Liver (tissue), 9 donors: Measurements from ENCODE around the gene ELOVL4. TPM values are rescaled to one million over a fixed set of nuclear protein-coding genes. Genes with fewer than 3 reads are reported as not detected.

Source experiments
- DNase-seq: peaks from one replicate; pipeline ENCODE4 v3.0.0-alpha.2; 2017; ENCODE audit warnings: low spot score
- H3K27ac ChIP-seq, 2 donors: one replicate each; pipeline ENCODE4 v1.7.0; 2013; ENCODE audit warnings: inconsistent platforms in 2 of 2, low read length in 2 of 2, control low read depth in 1 of 2, low read depth in 1 of 2, mild to moderate bottlenecking in 1 of 2
- H3K27me3 ChIP-seq, 4 donors: one replicate each; pipeline versions ENCODE4 v1.6.1 to v1.7.0; 2013; ENCODE audit warnings: low read length in 3 of 4, inconsistent platforms in 1 of 4, mild to moderate bottlenecking in 1 of 4, moderate library complexity in 1 of 4; ENCODE audit not compliant: control insufficient read depth in 4 of 4, insufficient read depth in 4 of 4
- H3K36me3 ChIP-seq, 4 donors: one replicate each; pipeline versions ENCODE4 v1.6.1 to v1.7.0; 2013; ENCODE audit warnings: low read length in 3 of 4, mild to moderate bottlenecking in 3 of 4, low read depth in 1 of 4, moderate library complexity in 1 of 4; ENCODE audit not compliant: control insufficient read depth in 4 of 4, insufficient read depth in 3 of 4
- H3K4me1 ChIP-seq, 4 donors: one replicate each; pipeline versions ENCODE4 v1.6.1 to v1.7.0; 2013; ENCODE audit warnings: low read length in 3 of 4, mild to moderate bottlenecking in 3 of 4, moderate library complexity in 1 of 4; ENCODE audit not compliant: control insufficient read depth in 4 of 4, insufficient read depth in 4 of 4
- H3K4me3 ChIP-seq, 3 donors: one replicate each; pipeline versions ENCODE4 v1.6.1 to v1.7.0; 2013; ENCODE audit warnings: low read length in 3 of 3, control low read depth in 1 of 3, low read depth in 1 of 3, mild to moderate bottlenecking in 1 of 3
- H3K9ac ChIP-seq, 2 donors: one replicate each; pipeline ENCODE4 v1.7.0; 2013; ENCODE audit warnings: low read length in 2 of 2, mild to moderate bottlenecking in 2 of 2, moderate library complexity in 2 of 2, control low read depth in 1 of 2, low read depth in 1 of 2
- H3K9me3 ChIP-seq, 4 donors: one replicate each; pipeline versions ENCODE4 v1.6.1 to v1.7.0; 2013; ENCODE audit warnings: low read length in 3 of 4; ENCODE audit not compliant: control insufficient read depth in 4 of 4
- EGR1 ChIP-seq, 2 donors: IDR thresholded peaks; 2 replicates each; pipeline ENCODE4 v1.6.1; 2016 to 2018; ENCODE audit warnings: antibody characterized with exemption in 2 of 2, low read depth in 2 of 2
- FOXA1 ChIP-seq: IDR thresholded peaks from 2 replicates; pipeline ENCODE4 v1.6.1; 2016; ENCODE audit warnings: antibody characterized with exemption
- FOXA2 ChIP-seq: IDR thresholded peaks from 2 replicates; pipeline ENCODE4 v1.6.1; 2016; ENCODE audit warnings: antibody characterized with exemption
- GABPA ChIP-seq, 2 donors: IDR thresholded peaks in 1 of 2; conservative IDR thresholded peaks in 1 of 2; 2 replicates each; pipeline ENCODE4 v1.6.1; 2016; ENCODE audit warnings: antibody characterized with exemption in 2 of 2, mild to moderate bottlenecking in 1 of 2, moderate library complexity in 1 of 2
- HNF4A ChIP-seq, 2 donors: conservative IDR thresholded peaks; 2 replicates each; pipeline ENCODE4 v1.6.1; 2016; ENCODE audit warnings: antibody characterized with exemption in 2 of 2, mild to moderate bottlenecking in 2 of 2
- HNF4G ChIP-seq: IDR thresholded peaks from 2 replicates; pipeline ENCODE4 v1.6.1; 2016; ENCODE audit warnings: antibody characterized with exemption
- JUND ChIP-seq, 2 donors: IDR thresholded peaks; 2 replicates each; pipeline ENCODE4 v1.6.1; 2016; ENCODE audit warnings: antibody characterized with exemption in 2 of 2
- NR2F2 ChIP-seq: IDR thresholded peaks from 2 replicates; pipeline ENCODE4 v1.6.1; 2016; ENCODE audit warnings: antibody characterized with exemption
- RAD21 ChIP-seq, 2 donors: IDR thresholded peaks; 2 replicates each; pipeline ENCODE4 v1.6.1; 2016; ENCODE audit warnings: antibody characterized with exemption in 2 of 2, mild to moderate bottlenecking in 2 of 2
- RXRA ChIP-seq, 2 donors: IDR thresholded peaks; 2 replicates each; pipeline ENCODE4 v1.6.1; 2017 to 2018; ENCODE audit warnings: antibody characterized with exemption in 2 of 2, mild to moderate bottlenecking in 1 of 2
- SP1 ChIP-seq: IDR thresholded peaks from 2 replicates; pipeline ENCODE4 v1.6.1; 2018; ENCODE audit warnings: antibody characterized with exemption, mild to moderate bottlenecking
- TAF1 ChIP-seq: conservative IDR thresholded peaks from 2 replicates; pipeline ENCODE4 v1.6.1; 2016; ENCODE audit warnings: antibody characterized with exemption, mild to moderate bottlenecking
- YY1 ChIP-seq: IDR thresholded peaks from 2 replicates; pipeline ENCODE4 v1.6.1; 2016; ENCODE audit warnings: antibody characterized with exemption, mild to moderate bottlenecking
- WGBS: extraction: QIAGEN DNeasy Blood & Tissue Kit; methylation state at CpG from one replicate; pipeline ENCODE4 v1.1.7; 2013; 5-methylcytosine and 5-hydroxymethylcytosine counted together
- polyA plus RNA-seq, 2 donors: library from polyadenylated mRNA; stranded (reverse) in 1 of 2; unstranded in 1 of 2; fragments of 200-250 nt in 1 of 2; fragments of >200 nt in 1 of 2; fragmentation: Nextera tagmentation in 1 of 2; extraction: Ambion mirVana in 1 of 2; gene quantifications; one replicate each; pipeline versions ENCODE4 v1.2.1 to v1.2.3, GENCODE V29; 2013 to 2015
- total RNA-seq, 2 donors: library from RNA; depleted of rRNA; stranded (reverse); fragments of >200 nt; gene quantifications; one replicate each; pipeline ENCODE4 v1.2.3, GENCODE V29; 2014
- TF ChIP-seq, protein P1 (sequence below): IDR thresholded peaks from 2 replicates; pipeline ENCODE4 v1.6.1; 2016; ENCODE audit warnings: antibody characterized with exemption
- TF ChIP-seq, protein P2 (sequence below): IDR thresholded peaks from 2 replicates; pipeline ENCODE4 v1.6.1; 2016; ENCODE audit warnings: antibody characterized with exemption
- TF ChIP-seq, protein P3 (sequence below): fragments of 150-350 bp; IDR thresholded peaks from 2 replicates; pipeline ENCODE4 v1.5.1; 2017; ENCODE audit warnings: improper control_type of control experiment, low read depth, low read length; ENCODE audit not compliant: missing input control
- TF ChIP-seq, protein P4 (sequence below): IDR thresholded peaks from 2 replicates; pipeline ENCODE4 v1.6.1; 2016; ENCODE audit warnings: antibody characterized with exemption, mild to moderate bottlenecking
- TF ChIP-seq, protein P5 (sequence below): IDR thresholded peaks from 2 replicates; pipeline ENCODE4 v1.6.1; 2016; ENCODE audit warnings: antibody characterized with exemption
- donor health status: healthy.
- donor health status: healthy.
- donor health status: healthy.
- donor health status: healthy.
- donor health status: healthy.

Gene ELOVL4
- total and polyA plus RNA-seq, 4 donors = 0.07 to 2.1 (median 0.09) TPM; not detected in 1

DNA sequence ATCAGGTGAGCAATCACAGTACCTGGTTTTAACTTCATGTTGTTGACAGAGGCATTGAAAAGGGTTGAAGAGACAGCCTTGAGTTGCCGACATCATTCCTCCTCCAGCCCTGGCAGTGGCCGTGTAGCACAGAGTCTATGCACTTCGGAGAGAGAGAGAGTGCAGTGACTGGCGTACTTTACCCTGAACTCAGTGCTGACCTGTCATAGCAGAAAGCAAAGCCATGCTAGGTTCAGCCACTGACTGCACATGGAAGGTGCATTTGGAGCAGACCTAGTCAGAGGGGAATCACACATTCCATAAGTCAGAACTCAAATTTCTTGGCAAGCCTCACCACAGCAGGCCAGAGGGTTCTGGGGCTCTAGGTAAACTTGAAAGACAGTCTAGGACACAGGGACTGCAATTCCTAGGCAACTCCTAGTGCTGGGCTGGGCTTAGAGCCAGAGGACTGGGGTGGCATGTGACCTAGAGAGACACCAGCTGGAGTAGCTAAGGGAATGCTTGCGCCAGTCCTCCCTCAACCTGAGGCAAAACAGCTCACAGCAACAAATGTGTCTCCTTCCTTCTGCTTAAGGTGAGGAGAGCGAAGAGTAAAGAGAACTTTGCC lies 69.1 kb downstream of the ELOVL4 start (continued):
- TF ChIP-seq, protein P1, sequence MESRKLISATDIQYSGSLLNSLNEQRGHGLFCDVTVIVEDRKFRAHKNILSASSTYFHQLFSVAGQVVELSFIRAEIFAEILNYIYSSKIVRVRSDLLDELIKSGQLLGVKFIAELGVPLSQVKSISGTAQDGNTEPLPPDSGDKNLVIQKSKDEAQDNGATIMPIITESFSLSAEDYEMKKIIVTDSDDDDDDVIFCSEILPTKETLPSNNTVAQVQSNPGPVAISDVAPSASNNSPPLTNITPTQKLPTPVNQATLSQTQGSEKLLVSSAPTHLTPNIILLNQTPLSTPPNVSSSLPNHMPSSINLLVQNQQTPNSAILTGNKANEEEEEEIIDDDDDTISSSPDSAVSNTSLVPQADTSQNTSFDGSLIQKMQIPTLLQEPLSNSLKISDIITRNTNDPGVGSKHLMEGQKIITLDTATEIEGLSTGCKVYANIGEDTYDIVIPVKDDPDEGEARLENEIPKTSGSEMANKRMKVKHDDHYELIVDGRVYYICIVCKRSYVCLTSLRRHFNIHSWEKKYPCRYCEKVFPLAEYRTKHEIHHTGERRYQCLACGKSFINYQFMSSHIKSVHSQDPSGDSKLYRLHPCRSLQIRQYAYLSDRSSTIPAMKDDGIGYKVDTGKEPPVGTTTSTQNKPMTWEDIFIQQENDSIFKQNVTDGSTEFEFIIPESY = no peak
- TF ChIP-seq NR2F2 = no peak

DNA sequence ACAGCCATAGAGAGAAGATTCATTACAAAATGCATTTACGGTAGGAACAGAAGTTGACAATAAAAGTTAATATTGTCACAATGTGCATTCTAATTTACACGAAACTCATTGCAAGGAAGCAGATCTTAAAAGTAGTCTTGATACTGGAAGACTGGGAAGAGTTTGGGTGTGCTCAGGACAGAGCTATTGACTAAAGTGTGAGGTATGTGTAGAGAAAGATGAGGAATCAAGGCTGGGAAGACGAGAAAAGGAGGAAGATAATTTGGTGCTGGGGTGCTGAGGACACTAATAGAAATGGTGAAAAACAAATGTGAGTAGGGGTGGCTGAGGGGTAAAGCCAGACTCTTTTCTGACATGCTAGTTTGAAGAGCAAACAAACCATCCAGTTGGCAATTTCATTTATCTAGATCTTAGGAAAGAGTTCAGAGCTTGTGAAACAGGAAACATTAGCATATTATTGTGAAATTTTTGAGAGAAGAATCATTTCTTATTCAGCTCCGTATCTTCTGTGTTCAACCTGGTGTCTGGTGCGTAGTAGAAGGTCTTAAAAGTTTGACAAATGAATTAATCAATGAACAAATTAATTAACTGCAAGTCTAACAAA lies 72.7 kb downstream of the ELOVL4 start:
- no peak for DNase-seq
- WGBS = 51% methylated on average over 5 of the region's 5 CpGs
- Histone ChIP-seq H3K4me3 (peak overlapping the region in 2 of 3 donors; percentile 5 to 44), H3K36me3 (no peaks in the 10 kb centered on the region), H3K9ac (no peak overlapping the region), H3K27me3 (no peaks in the 10 kb centered on the region), H3K4me1 (peaks cover 4 to 66% (median 49%) of the 10 kb centered on the region in 4 donors), H3K27ac (peak overlapping the region; percentile 13 to 57), H3K9me3 (no peaks in the 10 kb centered on the region)
- TF ChIP-seq, protein P2, sequence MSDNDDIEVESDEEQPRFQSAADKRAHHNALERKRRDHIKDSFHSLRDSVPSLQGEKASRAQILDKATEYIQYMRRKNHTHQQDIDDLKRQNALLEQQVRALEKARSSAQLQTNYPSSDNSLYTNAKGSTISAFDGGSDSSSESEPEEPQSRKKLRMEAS = no peak
- no peak for TF ChIP-seq RAD21 (IDR thresholded peaks at IDR 0.05)
- TF ChIP-seq YY1 = peak; percentile 31
- TF ChIP-seq GABPA (IDR thresholded peaks at IDR 0.05 in 1 of 2, conservative IDR thresholded peaks at IDR 0.05 in 1 of 2) = no peak
- no peak for TF ChIP-seq HNF4G
- TF ChIP-seq EGR1 (IDR thresholded peaks at IDR 0.05; ENCODE audit: low read depth in 2 of 2) = no peak
- TF ChIP-seq, protein P1 = no peak
- TF ChIP-seq JUND (IDR thresholded peaks at IDR 0.05) = no peak
- TF ChIP-seq FOXA2 = no peak
- TF ChIP-seq, protein P3, sequence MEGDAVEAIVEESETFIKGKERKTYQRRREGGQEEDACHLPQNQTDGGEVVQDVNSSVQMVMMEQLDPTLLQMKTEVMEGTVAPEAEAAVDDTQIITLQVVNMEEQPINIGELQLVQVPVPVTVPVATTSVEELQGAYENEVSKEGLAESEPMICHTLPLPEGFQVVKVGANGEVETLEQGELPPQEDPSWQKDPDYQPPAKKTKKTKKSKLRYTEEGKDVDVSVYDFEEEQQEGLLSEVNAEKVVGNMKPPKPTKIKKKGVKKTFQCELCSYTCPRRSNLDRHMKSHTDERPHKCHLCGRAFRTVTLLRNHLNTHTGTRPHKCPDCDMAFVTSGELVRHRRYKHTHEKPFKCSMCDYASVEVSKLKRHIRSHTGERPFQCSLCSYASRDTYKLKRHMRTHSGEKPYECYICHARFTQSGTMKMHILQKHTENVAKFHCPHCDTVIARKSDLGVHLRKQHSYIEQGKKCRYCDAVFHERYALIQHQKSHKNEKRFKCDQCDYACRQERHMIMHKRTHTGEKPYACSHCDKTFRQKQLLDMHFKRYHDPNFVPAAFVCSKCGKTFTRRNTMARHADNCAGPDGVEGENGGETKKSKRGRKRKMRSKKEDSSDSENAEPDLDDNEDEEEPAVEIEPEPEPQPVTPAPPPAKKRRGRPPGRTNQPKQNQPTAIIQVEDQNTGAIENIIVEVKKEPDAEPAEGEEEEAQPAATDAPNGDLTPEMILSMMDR = no peak
- TF ChIP-seq NR2F2 = no peak
- TF ChIP-seq FOXA1 = no peak
- TF ChIP-seq, protein P4, sequence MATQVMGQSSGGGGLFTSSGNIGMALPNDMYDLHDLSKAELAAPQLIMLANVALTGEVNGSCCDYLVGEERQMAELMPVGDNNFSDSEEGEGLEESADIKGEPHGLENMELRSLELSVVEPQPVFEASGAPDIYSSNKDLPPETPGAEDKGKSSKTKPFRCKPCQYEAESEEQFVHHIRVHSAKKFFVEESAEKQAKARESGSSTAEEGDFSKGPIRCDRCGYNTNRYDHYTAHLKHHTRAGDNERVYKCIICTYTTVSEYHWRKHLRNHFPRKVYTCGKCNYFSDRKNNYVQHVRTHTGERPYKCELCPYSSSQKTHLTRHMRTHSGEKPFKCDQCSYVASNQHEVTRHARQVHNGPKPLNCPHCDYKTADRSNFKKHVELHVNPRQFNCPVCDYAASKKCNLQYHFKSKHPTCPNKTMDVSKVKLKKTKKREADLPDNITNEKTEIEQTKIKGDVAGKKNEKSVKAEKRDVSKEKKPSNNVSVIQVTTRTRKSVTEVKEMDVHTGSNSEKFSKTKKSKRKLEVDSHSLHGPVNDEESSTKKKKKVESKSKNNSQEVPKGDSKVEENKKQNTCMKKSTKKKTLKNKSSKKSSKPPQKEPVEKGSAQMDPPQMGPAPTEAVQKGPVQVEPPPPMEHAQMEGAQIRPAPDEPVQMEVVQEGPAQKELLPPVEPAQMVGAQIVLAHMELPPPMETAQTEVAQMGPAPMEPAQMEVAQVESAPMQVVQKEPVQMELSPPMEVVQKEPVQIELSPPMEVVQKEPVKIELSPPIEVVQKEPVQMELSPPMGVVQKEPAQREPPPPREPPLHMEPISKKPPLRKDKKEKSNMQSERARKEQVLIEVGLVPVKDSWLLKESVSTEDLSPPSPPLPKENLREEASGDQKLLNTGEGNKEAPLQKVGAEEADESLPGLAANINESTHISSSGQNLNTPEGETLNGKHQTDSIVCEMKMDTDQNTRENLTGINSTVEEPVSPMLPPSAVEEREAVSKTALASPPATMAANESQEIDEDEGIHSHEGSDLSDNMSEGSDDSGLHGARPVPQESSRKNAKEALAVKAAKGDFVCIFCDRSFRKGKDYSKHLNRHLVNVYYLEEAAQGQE = peak; percentile 17
- TF ChIP-seq SP1 = peak; percentile 62
- peak; percentile 50 to 69 for TF ChIP-seq HNF4A (conservative IDR thresholded peaks at IDR 0.05)
- TF ChIP-seq TAF1 = no peak
- TF ChIP-seq RXRA (IDR thresholded peaks at IDR 0.05) = peak; percentile 38 to 70
- TF ChIP-seq, protein P5, sequence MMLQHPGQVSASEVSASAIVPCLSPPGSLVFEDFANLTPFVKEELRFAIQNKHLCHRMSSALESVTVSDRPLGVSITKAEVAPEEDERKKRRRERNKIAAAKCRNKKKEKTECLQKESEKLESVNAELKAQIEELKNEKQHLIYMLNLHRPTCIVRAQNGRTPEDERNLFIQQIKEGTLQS = no peak
